ENCODE results near the gene PDE7B. TPM values are rescaled to one million over a fixed set of nuclear protein-coding genes. Genes with fewer than 3 reads are reported as not detected.

Gene PDE7B
- polyA plus RNA-seq, 1 of the 3 experiments (the other 2 are of a cell fraction): 1.9 TPM

DNA sequence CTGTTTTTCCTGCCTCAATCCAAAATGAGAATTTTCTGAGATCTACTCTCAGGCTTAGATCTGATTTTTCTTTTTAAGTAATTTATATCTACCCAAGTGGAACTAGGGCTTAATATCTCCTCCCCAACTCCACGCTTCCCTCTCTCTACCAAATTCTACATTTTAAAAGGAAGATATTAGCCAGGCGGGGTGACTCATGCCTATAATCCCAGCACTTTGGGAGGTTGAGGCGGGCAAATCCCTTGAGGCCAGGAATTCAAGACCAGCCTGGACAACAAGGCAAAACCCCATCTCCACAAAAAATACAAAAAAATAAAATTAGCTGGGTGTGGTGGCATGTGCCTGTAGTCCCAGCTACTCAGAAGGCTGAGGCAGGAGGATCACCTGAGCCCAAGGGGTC lies 337.6 kb downstream of the PDE7B start:
- Histone ChIP-seq H4K20me1 (ENCODE audit: insufficient read depth) (no peaks in the 10 kb centered on the region), H3K79me2 (ENCODE audit: insufficient read depth) (no peaks in the 10 kb centered on the region), H3K9ac (no peak overlapping the region), H3K27me3 (ENCODE audit: insufficient read depth) (no peaks in the 10 kb centered on the region), H3K4me1 (ENCODE audit: control insufficient read depth in 1 of 2, insufficient read depth in 2 of 2, low read depth in 1 of 2, low read length in 1 of 2) (peaks cover 0 to 2% of the 10 kb centered on the region in 2 experiments; a peak in 2 of 4 replicates), H3K9me3 (no peaks in the 10 kb centered on the region), H2AFZ (ENCODE audit: low read depth) (no peak overlapping the region), H3F3A (replicated peaks; ENCODE audit: insufficient read depth) (no peaks in the 10 kb centered on the region), H3K4me2 (no peak overlapping the region), H3K27ac (ENCODE audit: low read depth in 2 of 2, low read length in 1 of 2) (no peak overlapping the region), H3K36me3 (replicated peaks in 1 of 2; ENCODE audit: control insufficient read depth in 1 of 2, insufficient read depth in 2 of 2, low read length in 1 of 2) (peaks cover 4 to 5% of the 10 kb centered on the region in 2 experiments), H3K4me3 (ENCODE audit: low read depth in 2 of 2, low read length in 1 of 2) (no peak overlapping the region), H3K9me2 (no peaks in the 10 kb centered on the region)
- DNase-seq: no peak
- ChIA-PET POLR2A (no interaction called here), CTCF (interaction anchor here (1.3 to 1.6 kb wide), 2 partner anchors 12 to 653 kb away, joined by 4 read pairs; no protein-coding TSS in a partner anchor)
- TF ChIP-seq MXI1 (IDR thresholded peaks at IDR 0.05; ENCODE audit: low read depth, low read length): no peak
- TF ChIP-seq, protein P1, sequence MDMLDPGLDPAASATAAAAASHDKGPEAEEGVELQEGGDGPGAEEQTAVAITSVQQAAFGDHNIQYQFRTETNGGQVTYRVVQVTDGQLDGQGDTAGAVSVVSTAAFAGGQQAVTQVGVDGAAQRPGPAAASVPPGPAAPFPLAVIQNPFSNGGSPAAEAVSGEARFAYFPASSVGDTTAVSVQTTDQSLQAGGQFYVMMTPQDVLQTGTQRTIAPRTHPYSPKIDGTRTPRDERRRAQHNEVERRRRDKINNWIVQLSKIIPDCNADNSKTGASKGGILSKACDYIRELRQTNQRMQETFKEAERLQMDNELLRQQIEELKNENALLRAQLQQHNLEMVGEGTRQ (IDR thresholded peaks at IDR 0.05; ENCODE audit: borderline replicate concordance, low read depth, low read length): no peak
- no peak for TF ChIP-seq USF1 (IDR thresholded peaks at IDR 0.05; ENCODE audit: borderline replicate concordance, low read depth)
- no peak for TF ChIP-seq CHD2 (IDR thresholded peaks at IDR 0.05; ENCODE audit: low read length, partially characterized antibody)
- TF ChIP-seq, protein P2, sequence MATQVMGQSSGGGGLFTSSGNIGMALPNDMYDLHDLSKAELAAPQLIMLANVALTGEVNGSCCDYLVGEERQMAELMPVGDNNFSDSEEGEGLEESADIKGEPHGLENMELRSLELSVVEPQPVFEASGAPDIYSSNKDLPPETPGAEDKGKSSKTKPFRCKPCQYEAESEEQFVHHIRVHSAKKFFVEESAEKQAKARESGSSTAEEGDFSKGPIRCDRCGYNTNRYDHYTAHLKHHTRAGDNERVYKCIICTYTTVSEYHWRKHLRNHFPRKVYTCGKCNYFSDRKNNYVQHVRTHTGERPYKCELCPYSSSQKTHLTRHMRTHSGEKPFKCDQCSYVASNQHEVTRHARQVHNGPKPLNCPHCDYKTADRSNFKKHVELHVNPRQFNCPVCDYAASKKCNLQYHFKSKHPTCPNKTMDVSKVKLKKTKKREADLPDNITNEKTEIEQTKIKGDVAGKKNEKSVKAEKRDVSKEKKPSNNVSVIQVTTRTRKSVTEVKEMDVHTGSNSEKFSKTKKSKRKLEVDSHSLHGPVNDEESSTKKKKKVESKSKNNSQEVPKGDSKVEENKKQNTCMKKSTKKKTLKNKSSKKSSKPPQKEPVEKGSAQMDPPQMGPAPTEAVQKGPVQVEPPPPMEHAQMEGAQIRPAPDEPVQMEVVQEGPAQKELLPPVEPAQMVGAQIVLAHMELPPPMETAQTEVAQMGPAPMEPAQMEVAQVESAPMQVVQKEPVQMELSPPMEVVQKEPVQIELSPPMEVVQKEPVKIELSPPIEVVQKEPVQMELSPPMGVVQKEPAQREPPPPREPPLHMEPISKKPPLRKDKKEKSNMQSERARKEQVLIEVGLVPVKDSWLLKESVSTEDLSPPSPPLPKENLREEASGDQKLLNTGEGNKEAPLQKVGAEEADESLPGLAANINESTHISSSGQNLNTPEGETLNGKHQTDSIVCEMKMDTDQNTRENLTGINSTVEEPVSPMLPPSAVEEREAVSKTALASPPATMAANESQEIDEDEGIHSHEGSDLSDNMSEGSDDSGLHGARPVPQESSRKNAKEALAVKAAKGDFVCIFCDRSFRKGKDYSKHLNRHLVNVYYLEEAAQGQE (IDR thresholded peaks at IDR 0.05; ENCODE audit: low read depth, low read length): no peak
- WGBS (ENCODE audit: low lambda C conversion rate): 98% methylated on average over 3 of the region's 3 CpGs

GRCh38 chr6:136191606-136192312 lies 340.3 kb downstream of the PDE7B start:
- no peak for DNase-seq
- H3K9me2 ChIP-seq: no peaks in the 10 kb centered on the region
- ChIA-PET CTCF (no interaction called here), POLR2A (no interaction called here)
- H3K79me2 ChIP-seq (ENCODE audit: insufficient read depth): no peaks in the 10 kb centered on the region
- H2AFZ ChIP-seq (ENCODE audit: low read depth): no peak overlapping the region
- H4K20me1 ChIP-seq (ENCODE audit: insufficient read depth): no peaks in the 10 kb centered on the region
- H3K4me3 ChIP-seq (ENCODE audit: low read depth in 2 of 2, low read length in 1 of 2): no peak overlapping the region
- H3F3A ChIP-seq (replicated peaks; ENCODE audit: insufficient read depth): no peaks in the 10 kb centered on the region
- no peak overlapping the region for H3K9ac ChIP-seq
- no peaks in the 10 kb centered on the region for H3K27me3 ChIP-seq (ENCODE audit: insufficient read depth)
- no peak overlapping the region for H3K4me2 ChIP-seq
- no peak overlapping the region for H3K27ac ChIP-seq (ENCODE audit: low read depth in 2 of 2, low read length in 1 of 2)
- H3K36me3 ChIP-seq (replicated peaks in 1 of 2; ENCODE audit: control insufficient read depth in 1 of 2, insufficient read depth in 2 of 2, low read length in 1 of 2): peaks cover 4% of the 10 kb centered on the region in 2 experiments
- WGBS (ENCODE audit: low lambda C conversion rate): 97% methylated on average over 32 of the region's 32 CpGs
- TF ChIP-seq MXI1 (IDR thresholded peaks at IDR 0.05; ENCODE audit: low read depth, low read length) (no peak), RCOR1 (IDR thresholded peaks at IDR 0.05; ENCODE audit: low read length) (no peak), SMC3 (IDR thresholded peaks at IDR 0.05; ENCODE audit: low read depth, low read length) (no peak), POLR2AphosphoS5 (IDR thresholded peaks at IDR 0.05; ENCODE audit: low read depth, low read length) (no peak)
- TF ChIP-seq, protein P2 (IDR thresholded peaks at IDR 0.05; ENCODE audit: low read depth, low read length): no peak
- no peaks in the 10 kb centered on the region for H3K9me3 ChIP-seq
- peaks cover 0 to 2% of the 10 kb centered on the region in 2 experiments; a peak in 2 of 4 replicates for H3K4me1 ChIP-seq (ENCODE audit: control insufficient read depth in 1 of 2, insufficient read depth in 2 of 2, low read depth in 1 of 2, low read length in 1 of 2)

Measured in SK-N-SH (cell line).